ENCODE results near the gene CPNE1. TPM values are rescaled to one million over a fixed set of nuclear protein-coding genes. Genes with fewer than 3 reads are reported as not detected.

The CPNE1 gene
- total and polyA plus RNA-seq, 2 donors from 2014 or later = 128 to 145 TPM

DNA sequence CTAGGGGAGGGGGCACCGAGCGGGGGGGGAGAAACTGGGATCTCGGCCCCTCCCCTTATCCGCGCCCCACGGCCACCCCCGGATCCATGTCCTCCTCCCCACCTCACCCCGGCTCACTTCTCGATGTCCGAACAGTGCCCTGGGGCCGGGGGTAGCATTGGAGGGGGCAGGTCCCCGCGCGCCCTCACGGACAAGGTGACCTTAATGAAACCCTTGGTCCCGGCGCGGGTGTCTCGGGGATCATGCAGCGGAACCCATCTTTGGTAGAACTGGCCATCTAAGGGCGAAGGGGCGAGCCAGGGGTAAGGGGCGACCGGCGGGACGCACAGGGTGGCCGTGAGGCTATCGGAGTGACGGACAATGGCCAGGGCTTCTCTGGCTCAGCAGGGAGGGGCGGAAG, 62.7 kb downstream of the CPNE1 start:
- peaks cover 0 to 4% (median 4%) of the 10 kb centered on the region in 3 donors for H3K4me1 ChIP-seq (ENCODE audit: control insufficient read depth in 2 of 3, insufficient read depth in 2 of 3, low read depth in 1 of 3, low read length in 3 of 3)
- no peak overlapping the region for H3K27ac ChIP-seq (ENCODE audit: low read depth in 2 of 2, low read length in 2 of 2)
- no peaks in the 10 kb centered on the region for H3K36me3 ChIP-seq (ENCODE audit: control insufficient read depth in 2 of 3, insufficient read depth in 3 of 3, low read length in 3 of 3)
- TF ChIP-seq, protein P1, sequence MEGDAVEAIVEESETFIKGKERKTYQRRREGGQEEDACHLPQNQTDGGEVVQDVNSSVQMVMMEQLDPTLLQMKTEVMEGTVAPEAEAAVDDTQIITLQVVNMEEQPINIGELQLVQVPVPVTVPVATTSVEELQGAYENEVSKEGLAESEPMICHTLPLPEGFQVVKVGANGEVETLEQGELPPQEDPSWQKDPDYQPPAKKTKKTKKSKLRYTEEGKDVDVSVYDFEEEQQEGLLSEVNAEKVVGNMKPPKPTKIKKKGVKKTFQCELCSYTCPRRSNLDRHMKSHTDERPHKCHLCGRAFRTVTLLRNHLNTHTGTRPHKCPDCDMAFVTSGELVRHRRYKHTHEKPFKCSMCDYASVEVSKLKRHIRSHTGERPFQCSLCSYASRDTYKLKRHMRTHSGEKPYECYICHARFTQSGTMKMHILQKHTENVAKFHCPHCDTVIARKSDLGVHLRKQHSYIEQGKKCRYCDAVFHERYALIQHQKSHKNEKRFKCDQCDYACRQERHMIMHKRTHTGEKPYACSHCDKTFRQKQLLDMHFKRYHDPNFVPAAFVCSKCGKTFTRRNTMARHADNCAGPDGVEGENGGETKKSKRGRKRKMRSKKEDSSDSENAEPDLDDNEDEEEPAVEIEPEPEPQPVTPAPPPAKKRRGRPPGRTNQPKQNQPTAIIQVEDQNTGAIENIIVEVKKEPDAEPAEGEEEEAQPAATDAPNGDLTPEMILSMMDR (IDR thresholded peaks at IDR 0.05; ENCODE audit: borderline replicate concordance, extremely low read depth, insufficient read depth) = no peak
- no peak for FAIRE-seq
- peak in 2 of 5 donors; percentile 59 to 78 for DNase-seq
- H3K27me3 ChIP-seq (ENCODE audit: control insufficient read depth, insufficient read depth, low read length) = no peaks in the 10 kb centered on the region
- H3K9ac ChIP-seq (ENCODE audit: low read length in 3 of 3) = no peak overlapping the region
- peak overlapping the region in 1 of 3 donors; percentile 61 for H3K4me3 ChIP-seq (ENCODE audit: low read length in 3 of 3)
- intact Hi-C loops (cut with DNase I) = no loop called here
- no peaks in the 10 kb centered on the region for H3K9me3 ChIP-seq (ENCODE audit: control insufficient read depth in 2 of 3, insufficient read depth in 1 of 3, low read length in 3 of 3)

DNA sequence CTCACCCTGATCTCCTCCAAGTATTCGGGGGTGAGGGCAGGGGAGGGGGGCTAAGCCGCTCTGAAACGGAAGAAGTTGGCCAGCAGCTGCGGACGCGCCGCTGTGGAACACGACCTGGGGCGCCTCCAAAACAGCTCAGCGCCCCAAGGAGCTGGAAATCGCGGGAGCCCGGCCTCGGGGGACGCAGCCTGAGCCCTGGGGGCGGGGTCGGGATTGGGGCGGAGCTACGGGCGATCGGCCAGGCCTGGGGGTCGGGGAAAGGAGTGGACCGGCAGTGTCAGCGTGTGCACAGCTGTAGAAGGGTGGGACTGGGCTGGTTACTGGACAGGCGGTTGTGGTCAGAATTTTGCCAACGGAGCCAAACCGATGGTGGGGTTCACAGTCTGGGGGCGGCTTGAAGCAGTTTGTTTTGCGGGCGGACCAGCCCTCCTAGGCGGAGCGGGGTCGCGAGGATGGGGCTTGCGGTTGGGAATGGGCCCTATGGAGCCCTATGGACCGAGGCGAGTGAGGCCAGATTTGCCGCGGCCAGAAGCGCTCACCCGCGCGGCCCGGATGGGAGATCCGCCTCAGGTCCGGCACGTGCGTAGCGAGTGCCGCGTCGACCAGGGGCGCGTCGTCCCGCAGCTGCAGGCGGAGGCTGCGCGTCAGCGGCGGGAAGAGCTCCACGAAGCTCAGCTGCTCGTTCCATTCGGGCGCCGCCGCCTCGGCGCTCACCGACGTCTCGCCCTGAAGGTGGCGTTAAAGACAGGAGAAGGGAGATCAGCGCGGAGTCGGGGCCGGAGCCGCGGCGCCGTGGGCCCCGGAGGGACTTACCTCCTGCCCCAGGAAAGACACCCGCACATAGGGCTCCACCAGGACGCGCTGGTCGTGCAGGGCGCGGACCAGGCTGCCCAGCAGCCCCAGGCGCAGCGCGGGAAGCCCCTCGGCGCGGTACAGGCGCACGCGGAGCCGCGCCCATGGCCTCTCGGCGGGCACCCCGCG, 63.4 kb downstream of the CPNE1 start:
- Histone ChIP-seq H3K4me1 (ENCODE audit: control insufficient read depth in 2 of 3, insufficient read depth in 2 of 3, low read depth in 1 of 3, low read length in 3 of 3) (peaks cover 0 to 4% (median 4%) of the 10 kb centered on the region in 3 donors), H3K27me3 (ENCODE audit: control insufficient read depth, insufficient read depth, low read length) (no peaks in the 10 kb centered on the region), H3K9ac (ENCODE audit: low read length in 3 of 3) (peak overlapping the region in 1 of 3 donors; percentile 26), H3K9me3 (ENCODE audit: control insufficient read depth in 2 of 3, insufficient read depth in 1 of 3, low read length in 3 of 3) (no peaks in the 10 kb centered on the region), H3K4me3 (ENCODE audit: low read length in 3 of 3) (peak overlapping the region in 2 of 3 donors; percentile 36 to 61), H3K27ac (ENCODE audit: low read depth in 2 of 2, low read length in 2 of 2) (no peak overlapping the region), H3K36me3 (ENCODE audit: control insufficient read depth in 2 of 3, insufficient read depth in 3 of 3, low read length in 3 of 3) (no peaks in the 10 kb centered on the region)
- intact Hi-C loops (cut with DNase I) = no loop called here
- no peak for FAIRE-seq
- TF ChIP-seq, protein P1 (IDR thresholded peaks at IDR 0.05; ENCODE audit: borderline replicate concordance, extremely low read depth, insufficient read depth) = peak; percentile 48
- peak; percentile 79 to 94 (median 84) for DNase-seq

DNA sequence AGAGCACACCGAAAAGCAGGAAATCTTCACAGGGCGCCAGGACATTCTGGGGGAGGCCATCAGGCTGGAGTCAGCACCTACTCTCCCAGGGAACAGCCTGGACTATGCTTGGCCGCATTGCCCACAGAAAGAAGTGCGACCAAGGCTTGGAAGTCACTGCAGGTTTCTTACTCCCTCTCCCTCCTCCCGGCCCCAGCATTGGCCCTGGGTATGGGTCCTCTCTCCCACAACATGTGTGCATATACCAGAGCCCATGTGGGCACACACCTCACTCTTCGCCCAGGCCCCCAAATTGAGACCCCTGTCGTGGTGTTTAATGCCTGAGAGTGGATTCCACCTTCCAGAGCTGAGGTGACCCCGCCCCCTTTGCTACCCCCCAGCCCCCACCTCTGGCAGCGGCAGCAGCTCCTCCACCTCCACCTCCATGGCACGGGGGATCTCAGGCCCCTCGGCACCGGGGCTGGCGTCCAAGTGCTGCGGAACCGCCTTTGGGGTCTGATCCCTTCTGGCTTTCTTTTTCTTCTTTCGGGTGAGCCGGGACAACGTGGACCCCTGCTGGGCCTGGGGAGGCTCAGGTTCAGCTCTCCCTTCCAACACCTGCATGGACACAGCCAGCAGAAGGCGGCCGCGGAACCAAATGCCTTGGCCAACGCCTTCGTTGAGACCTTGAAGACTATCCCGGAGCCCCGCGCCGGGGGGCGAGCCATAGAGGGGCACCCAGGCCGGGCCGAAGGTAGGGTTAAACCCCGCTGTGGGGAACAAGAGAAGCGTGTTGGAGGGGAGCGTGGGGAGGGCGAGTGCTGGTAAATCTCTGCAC, 64.3 kb downstream of the CPNE1 start:
- TF ChIP-seq, protein P1 (IDR thresholded peaks at IDR 0.05; ENCODE audit: borderline replicate concordance, extremely low read depth, insufficient read depth) = no peak
- H3K27ac ChIP-seq (ENCODE audit: low read depth in 2 of 2, low read length in 2 of 2) = no peak overlapping the region
- intact Hi-C loops (cut with DNase I) = no loop called here
- no peaks in the 10 kb centered on the region for H3K9me3 ChIP-seq (ENCODE audit: control insufficient read depth in 2 of 3, insufficient read depth in 1 of 3, low read length in 3 of 3)
- H3K4me3 ChIP-seq (ENCODE audit: low read length in 3 of 3) = peak overlapping the region in 2 of 3 donors; percentile 36 to 61
- H3K4me1 ChIP-seq (ENCODE audit: control insufficient read depth in 2 of 3, insufficient read depth in 2 of 3, low read depth in 1 of 3, low read length in 3 of 3) = peaks cover 0 to 4% (median 4%) of the 10 kb centered on the region in 3 donors
- H3K9ac ChIP-seq (ENCODE audit: low read length in 3 of 3) = peak overlapping the region in 1 of 3 donors; percentile 26
- H3K27me3 ChIP-seq (ENCODE audit: control insufficient read depth, insufficient read depth, low read length) = no peaks in the 10 kb centered on the region
- DNase-seq = peak in 3 of 5 donors; percentile 22 to 76 (median 53)
- no peak for FAIRE-seq
- H3K36me3 ChIP-seq (ENCODE audit: control insufficient read depth in 2 of 3, insufficient read depth in 3 of 3, low read length in 3 of 3) = no peaks in the 10 kb centered on the region

Data from kidney (tissue), 14 donors.